Lower leg skin (tissue), 3 donors: Measurements from ENCODE around the gene DLG2.

Experiments
- POLR2A ChIP-seq, 2 donors: fragments of 450-650 bp; IDR thresholded peaks; one replicate each; pipeline ENCODE4 v1.6.1; 2016 to 2017; ENCODE audit warnings: antibody characterized with exemption in 2 of 2, mild to moderate bottlenecking in 1 of 2, moderate library complexity in 1 of 2
- TF ChIP-seq, protein P1 (sequence below), 3 donors: fragments of 450-650 bp; IDR thresholded peaks; one replicate each; pipeline ENCODE4 v1.5.1; 2016; ENCODE audit warnings: antibody characterized with exemption in 3 of 3, mild to moderate bottlenecking in 3 of 3, moderate library complexity in 2 of 3

- TF ChIP-seq, protein P1, sequence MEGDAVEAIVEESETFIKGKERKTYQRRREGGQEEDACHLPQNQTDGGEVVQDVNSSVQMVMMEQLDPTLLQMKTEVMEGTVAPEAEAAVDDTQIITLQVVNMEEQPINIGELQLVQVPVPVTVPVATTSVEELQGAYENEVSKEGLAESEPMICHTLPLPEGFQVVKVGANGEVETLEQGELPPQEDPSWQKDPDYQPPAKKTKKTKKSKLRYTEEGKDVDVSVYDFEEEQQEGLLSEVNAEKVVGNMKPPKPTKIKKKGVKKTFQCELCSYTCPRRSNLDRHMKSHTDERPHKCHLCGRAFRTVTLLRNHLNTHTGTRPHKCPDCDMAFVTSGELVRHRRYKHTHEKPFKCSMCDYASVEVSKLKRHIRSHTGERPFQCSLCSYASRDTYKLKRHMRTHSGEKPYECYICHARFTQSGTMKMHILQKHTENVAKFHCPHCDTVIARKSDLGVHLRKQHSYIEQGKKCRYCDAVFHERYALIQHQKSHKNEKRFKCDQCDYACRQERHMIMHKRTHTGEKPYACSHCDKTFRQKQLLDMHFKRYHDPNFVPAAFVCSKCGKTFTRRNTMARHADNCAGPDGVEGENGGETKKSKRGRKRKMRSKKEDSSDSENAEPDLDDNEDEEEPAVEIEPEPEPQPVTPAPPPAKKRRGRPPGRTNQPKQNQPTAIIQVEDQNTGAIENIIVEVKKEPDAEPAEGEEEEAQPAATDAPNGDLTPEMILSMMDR (IDR thresholded peaks at IDR 0.05) = no peak
- no peak for TF ChIP-seq POLR2A (IDR thresholded peaks at IDR 0.05)
Observed at GRCh38 chr11:85184721-85185120, 442.4 kb downstream of the DLG2 start.
